Left kidney (tissue), 2 donors: Measurements from ENCODE around the gene FAM20A. TPM values are rescaled to one million over a fixed set of nuclear protein-coding genes. Genes with fewer than 3 reads are reported as not detected.

ENCODE experiments used
- DNase-seq: peaks from one replicate; pipeline ENCODE4 v3.0.0-alpha.2; 2013
- polyA plus RNA-seq: library from polyadenylated mRNA; unstranded; fragments of 120-200 nt; gene quantifications from one replicate; pipeline ENCODE4 v1.2.1, GENCODE V29; 2013; ENCODE audit not compliant: insufficient read length

FAM20A gene
- polyA plus RNA-seq, 1 donor: 11.9 TPM

DNA sequence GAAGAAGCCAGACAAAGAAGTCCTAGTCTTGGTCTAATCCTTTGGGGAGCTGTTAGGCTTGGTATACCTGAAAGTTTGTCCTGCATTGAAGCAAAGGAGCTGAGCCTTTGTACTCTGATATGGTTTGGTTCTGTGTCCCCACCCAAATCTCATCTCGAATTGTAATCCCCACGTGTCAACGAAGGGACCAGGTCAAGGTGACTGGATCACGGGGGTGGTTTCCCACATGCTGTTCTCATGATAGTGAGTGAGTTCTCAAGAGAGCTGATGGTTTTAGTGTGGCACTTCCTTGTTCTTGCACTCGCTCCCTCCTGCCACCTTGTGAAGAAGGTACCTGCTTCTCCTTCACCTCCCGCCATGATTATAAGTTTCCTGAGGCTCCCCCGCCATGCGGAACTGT lies 33.6 kb downstream of the FAM20A start:
- DNase-seq: no peak

- DNase-seq: no peak
Observed at GRCh38 chr17:68567035-68567434, 34.1 kb downstream of the FAM20A start.

- no peak for DNase-seq
Observed at GRCh38 chr17:68566442-68566738, 34.8 kb downstream of the FAM20A start.

DNA sequence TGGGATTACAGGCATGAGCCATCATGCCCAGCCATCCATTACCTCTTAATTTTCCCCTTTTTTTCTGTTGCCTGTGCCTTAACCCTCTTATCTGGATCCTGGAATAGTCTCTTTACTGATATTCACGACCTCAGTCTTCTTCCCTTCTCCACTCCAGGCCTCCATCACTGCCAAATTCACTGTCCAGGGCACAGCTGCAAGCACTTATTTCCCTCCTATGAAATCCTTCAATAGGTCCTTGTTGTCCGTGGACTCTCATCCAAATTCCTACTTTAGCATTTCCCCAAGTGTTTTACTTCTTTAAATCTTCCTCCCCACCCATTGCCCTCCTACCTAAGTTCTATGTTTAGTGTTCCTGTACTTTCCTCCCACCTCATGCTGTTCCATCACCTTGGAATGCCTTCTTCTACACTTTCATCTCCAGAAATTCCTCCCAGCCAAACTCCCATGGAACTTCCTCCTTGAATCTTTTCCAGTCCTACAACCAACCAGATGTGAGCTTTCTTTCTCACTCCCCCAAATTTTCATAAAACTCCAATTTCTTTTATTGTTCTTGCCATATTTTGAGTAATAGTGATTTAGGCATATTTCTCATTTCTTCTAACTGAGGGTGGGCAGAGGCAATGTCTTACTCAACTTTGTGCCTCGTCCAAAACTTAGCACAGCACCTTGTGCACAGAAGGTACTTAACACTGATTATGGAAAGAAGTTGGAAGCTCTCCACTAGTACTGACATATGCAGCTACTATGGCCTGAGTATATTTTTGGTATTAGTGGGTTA lies 35.3 kb downstream of the FAM20A start:
- DNase-seq: no peak

DNA sequence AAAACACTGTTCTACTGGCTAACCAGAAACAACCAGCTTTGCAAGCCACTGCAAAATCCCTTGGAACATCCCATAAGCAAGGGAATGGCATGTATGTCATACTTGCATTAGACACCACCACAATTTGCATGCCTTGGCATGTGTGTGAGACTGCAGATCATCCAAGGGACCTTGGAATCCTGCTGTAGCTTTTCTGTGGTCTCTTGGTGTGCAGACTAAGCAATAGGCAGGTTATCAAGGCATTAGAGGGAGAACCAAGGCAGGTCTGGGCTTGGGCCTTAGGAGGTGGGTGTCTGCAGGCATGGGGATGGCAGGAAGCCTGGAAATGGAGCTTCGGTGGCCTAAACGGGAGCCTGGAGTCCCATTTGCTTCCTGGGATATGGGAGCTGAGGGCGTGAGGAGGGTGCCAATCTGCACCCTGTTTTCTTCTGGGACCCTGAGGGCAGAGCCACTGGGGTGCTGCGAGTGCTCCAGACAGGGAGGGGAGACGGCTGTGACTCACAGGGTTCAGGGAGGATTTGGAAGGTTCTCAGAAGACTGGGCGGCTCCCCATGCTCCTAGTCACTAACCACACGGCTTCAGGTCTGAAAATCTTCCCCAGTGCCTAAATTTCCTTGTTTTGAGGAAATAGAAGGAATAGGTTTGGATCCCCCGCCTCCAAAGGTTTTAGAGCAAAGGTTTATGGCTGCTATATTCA lies 36.6 kb downstream of the FAM20A start:
- DNase-seq: no peak

- no peak for DNase-seq
Observed at GRCh38 chr17:68562736-68563135, 38.4 kb downstream of the FAM20A start.

- no peak for DNase-seq
Observed at GRCh38 chr17:68560966-68561720, 40.0 kb downstream of the FAM20A start.

DNA sequence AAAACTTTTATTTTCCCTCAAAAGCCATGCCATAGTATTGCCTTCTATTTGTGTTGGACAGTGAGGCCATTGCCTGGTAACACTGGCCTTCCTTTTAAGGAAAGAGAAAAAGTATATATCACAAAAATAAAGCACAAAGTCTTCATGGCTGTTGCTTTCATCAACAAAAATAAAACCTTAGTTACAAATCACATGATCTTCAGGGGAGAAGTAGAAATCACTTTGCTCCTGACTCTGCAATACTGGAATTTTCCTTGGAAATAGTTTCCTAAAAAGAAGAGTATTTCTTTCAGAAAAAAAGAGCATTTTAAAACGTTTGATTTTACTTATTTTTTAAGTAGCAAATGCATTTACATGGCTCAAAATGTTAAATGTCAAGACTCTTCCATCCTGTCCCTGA lies 41.9 kb downstream of the FAM20A start:
- DNase-seq: no peak

GRCh38 chr17:68556551-68556950 lies 44.6 kb downstream of the FAM20A start:
- DNase-seq: no peak

DNA sequence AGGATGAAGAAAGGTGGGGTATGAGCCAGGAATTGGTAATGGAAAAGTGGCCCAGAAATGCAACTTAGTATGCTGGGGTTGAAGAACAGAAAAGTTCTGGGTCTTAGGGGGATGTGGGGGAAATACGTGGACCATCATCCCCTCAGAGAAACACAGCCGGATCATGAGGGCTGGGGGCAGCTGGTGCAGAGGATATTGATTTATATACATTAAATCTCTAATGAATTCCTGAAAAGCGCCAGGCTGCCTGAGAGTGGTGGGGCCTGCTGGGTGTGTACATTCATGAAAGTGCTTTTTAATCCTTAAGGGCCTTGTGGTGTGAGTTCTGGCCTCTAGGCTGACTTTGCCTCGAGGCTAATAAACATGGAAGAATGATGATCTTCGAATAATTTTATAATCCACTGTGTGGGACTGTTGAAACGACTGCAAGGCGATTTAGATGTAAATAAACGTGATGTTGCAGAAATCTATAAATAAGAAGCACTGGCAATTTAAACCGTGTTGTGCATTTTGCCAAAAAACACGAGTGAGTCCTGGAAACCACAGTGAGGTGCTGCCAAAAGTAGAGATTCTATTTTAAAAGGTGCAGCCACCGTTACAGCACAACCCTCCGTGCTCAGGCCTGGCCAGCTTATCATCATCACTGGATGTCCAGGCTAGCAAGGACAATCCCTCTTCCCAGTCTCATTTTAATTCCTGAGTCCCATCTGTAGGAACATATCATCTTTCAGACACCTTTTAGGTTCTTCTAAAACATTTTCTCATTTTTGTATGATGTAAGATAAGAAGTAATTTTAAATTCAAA lies 56.9 kb downstream of the FAM20A start:
- no peak for DNase-seq

- no peak for DNase-seq
Observed at GRCh38 chr17:68542698-68543463, 58.3 kb downstream of the FAM20A start.

- no peak for DNase-seq
Observed at GRCh38 chr17:68541816-68542215, 59.4 kb downstream of the FAM20A start.

DNA sequence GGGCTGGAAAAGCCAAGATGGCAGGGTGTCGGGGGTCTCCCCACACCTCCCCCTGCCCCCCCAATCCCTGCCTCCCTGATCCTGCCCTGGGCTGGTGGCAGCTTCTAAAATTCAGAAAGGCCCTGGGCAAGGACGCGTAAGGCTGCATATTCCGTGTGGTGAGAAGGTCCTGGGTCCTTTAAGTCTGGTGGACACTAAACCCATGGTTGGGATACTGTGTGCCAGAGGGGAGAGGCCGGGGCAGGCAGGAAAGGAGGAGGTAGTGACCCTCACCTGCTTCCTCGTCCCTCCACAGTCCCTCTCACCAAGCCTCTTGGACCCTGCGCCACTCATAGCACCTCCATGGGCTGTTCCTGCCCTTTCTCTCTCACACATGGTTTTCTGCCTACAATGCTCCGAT lies 60.2 kb downstream of the FAM20A start:
- DNase-seq: no peak

DNA sequence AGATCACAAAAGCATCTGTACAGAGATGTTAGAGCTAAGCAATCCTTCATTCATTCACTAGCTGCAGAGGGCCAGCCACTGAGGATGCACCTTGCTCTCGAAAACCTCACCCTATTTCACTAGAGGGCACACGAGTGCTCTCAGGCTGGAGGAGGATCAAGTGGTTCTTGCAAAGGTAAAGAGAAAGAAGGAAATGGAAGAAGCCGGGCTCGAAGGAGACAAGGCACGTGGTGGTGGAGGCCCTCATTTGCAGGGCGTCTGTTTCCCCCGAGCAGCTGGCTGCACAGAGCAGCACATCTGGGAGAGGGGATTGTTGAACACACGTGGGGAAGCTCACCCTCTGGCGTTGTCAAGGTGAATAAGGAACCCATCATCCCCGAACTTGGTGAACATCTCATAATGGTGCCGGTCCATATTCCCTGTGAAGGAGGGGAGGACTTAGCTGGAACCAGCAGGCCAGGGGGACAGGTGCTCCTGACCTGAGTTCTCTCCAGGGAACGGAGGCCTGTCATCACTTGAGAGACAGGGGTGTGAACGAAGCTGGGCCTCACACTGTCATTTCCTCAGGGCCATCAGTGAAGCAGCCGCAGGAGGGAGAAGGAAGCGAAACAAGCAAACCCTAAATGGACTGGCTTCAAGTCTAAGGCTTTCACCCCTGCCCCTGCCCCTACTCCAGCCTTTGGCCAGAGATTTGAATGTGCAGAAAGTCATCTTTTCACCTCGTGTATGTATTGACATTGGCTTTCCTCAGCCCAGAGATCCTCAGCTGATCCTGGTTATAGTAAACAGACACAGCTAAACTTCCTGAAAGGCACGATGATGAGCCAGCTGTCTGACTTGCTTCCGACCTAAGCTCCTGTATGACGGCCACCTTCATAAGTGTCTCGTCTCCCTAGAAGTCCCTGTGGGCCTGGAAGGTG lies 61.4 kb downstream of the FAM20A start:
- DNase-seq: no peak

- no peak for DNase-seq
Observed at GRCh38 chr17:68535922-68536321, 65.2 kb downstream of the FAM20A start.

- DNase-seq: no peak
Observed at GRCh38 chr17:68534695-68535088, 66.5 kb downstream of the FAM20A start.

DNA sequence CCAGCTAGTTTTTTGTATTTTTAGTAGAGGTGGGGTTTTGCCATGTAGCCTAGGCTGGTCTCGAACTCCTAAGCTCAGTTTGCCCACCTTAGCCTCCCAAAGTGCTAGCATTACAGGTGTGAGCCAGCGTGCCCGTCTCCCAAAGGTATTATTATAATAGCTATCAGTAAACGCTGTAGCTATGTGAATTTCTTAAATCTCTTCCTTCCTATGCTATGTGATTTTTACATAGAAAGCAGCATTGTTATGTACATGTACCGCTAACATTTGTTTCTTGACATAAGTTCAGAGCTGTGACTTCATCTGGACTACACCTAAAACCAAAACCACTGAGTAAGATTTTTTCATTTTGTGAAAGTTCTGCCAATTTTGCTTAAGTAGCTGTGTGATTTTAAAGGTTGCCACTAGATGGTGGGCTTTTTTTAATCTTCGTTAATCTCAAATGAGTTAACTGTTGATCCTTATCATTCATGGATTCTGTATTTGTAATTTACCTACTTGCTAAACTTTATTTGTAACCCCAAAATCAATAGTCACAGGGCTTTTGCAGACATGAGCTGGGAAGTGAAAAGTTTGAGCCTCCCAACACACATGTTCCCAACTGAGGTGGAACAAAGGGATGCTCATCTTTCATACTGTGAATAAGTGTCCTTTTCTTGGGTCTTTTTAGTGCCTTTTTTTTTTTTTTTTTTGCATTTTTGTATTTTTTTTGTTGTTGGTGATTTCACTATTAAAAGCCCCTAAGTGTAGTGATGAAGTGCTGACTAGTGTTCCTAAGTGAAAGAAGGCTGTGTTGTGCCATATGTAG lies 67.1 kb downstream of the FAM20A start:
- DNase-seq: no peak

- DNase-seq: no peak
Observed at GRCh38 chr17:68532826-68533225, 68.3 kb downstream of the FAM20A start.

- DNase-seq: no peak
Observed at GRCh38 chr17:68531252-68531651, 69.9 kb downstream of the FAM20A start.

- DNase-seq: no peak
Observed at GRCh38 chr17:68527314-68527713, 73.9 kb downstream of the FAM20A start.
